Measurements from ENCODE around the gene CDH6.

CDH6 gene

DNA sequence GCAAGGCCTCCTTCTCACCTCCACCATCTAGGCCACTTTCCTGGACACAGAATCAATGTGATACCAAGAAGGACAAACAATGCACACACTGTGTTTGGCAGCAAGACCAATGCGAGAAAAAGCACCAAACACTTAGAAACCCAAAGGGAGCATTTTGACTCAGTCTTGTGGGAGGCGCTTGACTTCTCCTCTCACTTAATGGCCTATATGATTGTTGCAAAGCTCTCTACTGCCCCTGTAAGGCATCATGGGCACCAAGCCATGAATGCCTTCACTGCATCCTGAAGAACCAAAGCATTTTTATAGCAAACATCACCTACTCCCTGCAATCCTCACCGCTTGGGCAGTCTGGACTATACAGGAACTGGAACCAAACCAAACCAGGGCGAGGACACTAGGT is 57.5 kb downstream of the CDH6 start:
- H3K4me3 Mint-ChIP-seq: no peak overlapping the region
- no peaks in the 10 kb centered on the region for H3K27me3 Mint-ChIP-seq
- H3K9me3 Mint-ChIP-seq: no peaks in the 10 kb centered on the region
- no peak for DNase-seq
- no peaks in the 10 kb centered on the region for H3K4me1 Mint-ChIP-seq (ENCODE audit: low read depth)
- no peaks in the 10 kb centered on the region for H3K36me3 Mint-ChIP-seq (ENCODE audit: low read depth)
- H3K27ac Mint-ChIP-seq: no peak overlapping the region

DNA sequence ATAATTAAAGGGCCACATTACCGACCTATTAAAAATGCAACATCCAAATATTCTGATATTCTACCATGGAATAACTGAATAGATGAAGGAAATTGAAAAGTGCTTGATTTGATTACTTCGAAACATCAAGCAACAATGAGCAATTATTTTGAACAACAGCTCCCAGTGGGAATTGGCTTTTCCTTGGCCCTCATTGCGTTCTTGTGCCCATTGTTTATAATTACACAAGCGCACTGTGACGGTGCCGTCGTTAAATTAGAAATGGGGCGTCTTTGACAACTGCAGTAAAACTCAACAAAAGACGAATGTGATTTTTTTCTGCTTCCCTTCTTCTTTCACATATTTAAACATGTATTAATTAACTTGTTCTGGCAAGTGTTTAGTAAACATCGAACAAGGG is 61.6 kb downstream of the CDH6 start:
- Mint-ChIP-seq H3K9me3 (no peaks in the 10 kb centered on the region), H3K4me3 (no peak overlapping the region), H3K27ac (no peak overlapping the region), H3K36me3 (ENCODE audit: low read depth) (no peaks in the 10 kb centered on the region), H3K27me3 (no peaks in the 10 kb centered on the region), H3K4me1 (ENCODE audit: low read depth) (no peaks in the 10 kb centered on the region)
- no peak for DNase-seq

DNA sequence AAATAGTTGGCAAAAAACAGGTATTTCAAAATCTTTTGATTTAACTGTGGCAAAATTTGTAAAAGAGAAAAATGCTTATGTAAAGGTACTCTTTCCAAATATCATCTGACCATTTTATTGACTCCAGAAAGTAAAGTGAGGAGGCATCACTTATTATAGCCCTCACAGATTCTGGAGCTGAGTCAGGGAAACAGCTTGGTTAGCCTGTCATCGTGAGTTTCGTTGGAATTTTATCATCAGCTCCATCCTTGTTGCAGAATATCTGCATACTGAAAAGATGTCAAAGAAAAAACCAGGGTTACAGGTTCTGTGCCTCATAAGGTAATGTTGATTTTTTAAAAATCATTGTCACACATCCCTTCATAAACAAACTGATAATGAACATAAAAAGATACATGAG is 74.8 kb downstream of the CDH6 start:
- Mint-ChIP-seq H3K27ac (no peak overlapping the region), H3K4me1 (ENCODE audit: low read depth) (no peaks in the 10 kb centered on the region), H3K4me3 (no peak overlapping the region), H3K36me3 (ENCODE audit: low read depth) (no peaks in the 10 kb centered on the region), H3K27me3 (no peaks in the 10 kb centered on the region), H3K9me3 (no peaks in the 10 kb centered on the region)
- no peak for DNase-seq

DNA sequence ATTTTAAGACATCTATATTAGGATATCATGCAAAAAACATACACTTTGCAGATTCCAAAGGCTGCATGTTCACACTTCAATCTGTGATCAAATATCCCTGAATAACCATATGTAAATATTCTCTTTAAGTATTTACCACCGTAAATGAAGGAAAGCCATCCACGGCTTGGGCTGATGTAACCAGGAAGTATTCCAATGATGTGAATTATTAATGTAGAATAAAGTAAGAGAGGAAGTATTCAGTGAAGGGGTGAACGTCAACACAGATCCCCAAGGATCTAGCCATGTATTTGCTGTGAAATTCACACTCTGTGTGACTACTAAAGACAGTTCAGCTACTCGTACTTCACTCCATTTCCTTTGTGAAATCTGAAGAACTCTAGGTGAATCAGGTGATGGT is 75.2 kb downstream of the CDH6 start:
- DNase-seq: no peak
- Mint-ChIP-seq H3K9me3 (no peaks in the 10 kb centered on the region), H3K27me3 (no peaks in the 10 kb centered on the region), H3K4me3 (no peak overlapping the region), H3K4me1 (ENCODE audit: low read depth) (no peaks in the 10 kb centered on the region), H3K27ac (no peak overlapping the region), H3K36me3 (ENCODE audit: low read depth) (no peaks in the 10 kb centered on the region)

DNA sequence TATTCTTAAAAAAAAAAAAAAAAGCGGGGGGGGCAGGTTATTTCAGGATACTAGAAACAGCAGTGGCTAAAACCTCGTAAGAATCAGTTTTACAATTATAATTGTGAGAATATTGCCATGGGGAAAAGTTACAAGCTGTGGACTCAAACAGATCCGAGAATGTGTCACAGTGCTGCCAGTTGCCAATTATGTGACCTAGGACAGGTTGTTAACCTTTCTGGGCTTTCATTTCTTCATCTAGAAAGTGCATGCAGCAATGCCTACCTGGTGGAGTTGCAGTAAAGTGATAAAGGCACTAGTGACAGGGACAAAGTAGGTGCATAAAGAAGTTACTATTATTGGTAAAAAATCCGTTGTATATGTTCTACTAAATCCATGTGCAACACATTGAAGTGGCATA is 75.8 kb downstream of the CDH6 start:
- H3K36me3 Mint-ChIP-seq (ENCODE audit: low read depth): no peaks in the 10 kb centered on the region
- no peak for DNase-seq
- H3K27me3 Mint-ChIP-seq: no peaks in the 10 kb centered on the region
- no peak overlapping the region for H3K27ac Mint-ChIP-seq
- H3K4me1 Mint-ChIP-seq (ENCODE audit: low read depth): no peaks in the 10 kb centered on the region
- H3K4me3 Mint-ChIP-seq: no peak overlapping the region
- no peaks in the 10 kb centered on the region for H3K9me3 Mint-ChIP-seq

DNA sequence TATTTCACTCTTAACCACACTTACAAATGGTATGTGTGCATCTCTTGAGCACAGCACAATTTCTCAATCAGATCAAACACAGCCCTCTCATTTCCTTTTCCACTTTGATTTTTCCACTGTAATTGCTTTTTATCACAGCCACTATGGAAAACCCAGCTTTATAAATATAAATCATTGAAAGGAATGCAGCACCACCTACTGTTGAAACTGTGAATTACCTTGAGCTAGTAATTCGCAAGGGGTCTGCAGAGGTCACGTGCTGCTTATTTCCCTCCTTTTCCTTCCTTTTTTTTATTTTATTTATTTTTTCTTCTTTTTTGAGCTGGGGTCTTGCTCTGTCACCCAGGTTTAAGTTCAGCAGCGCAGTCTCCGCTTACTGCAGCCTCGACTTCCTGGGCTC is 76.9 kb downstream of the CDH6 start:
- H3K27ac Mint-ChIP-seq: no peak overlapping the region
- no peak overlapping the region for H3K4me3 Mint-ChIP-seq
- H3K36me3 Mint-ChIP-seq (ENCODE audit: low read depth): no peaks in the 10 kb centered on the region
- H3K27me3 Mint-ChIP-seq: no peaks in the 10 kb centered on the region
- no peaks in the 10 kb centered on the region for H3K9me3 Mint-ChIP-seq
- H3K4me1 Mint-ChIP-seq (ENCODE audit: low read depth): no peaks in the 10 kb centered on the region
- DNase-seq: no peak

DNA sequence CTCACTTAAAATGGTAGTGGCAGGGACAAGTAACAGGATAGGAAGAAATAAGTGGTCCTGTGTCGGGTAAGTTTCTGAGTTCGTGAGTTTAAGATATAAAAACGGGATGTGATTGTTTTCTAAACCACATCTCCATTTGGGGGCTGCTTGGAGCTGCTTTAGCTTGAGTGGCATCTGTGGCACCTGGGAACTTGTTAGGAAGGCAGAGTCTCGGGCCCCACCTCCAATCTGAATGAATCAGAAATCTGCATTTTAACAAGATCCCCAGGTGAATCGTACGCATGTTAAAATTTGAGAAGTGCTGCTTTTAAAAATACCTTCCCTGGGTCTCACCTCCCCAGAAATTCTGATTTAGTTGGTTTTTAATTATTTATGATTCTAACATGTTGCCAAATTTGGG is 78.1 kb downstream of the CDH6 start:
- Mint-ChIP-seq H3K36me3 (ENCODE audit: low read depth) (no peaks in the 10 kb centered on the region), H3K4me3 (no peak overlapping the region), H3K9me3 (no peaks in the 10 kb centered on the region), H3K27me3 (no peaks in the 10 kb centered on the region), H3K4me1 (ENCODE audit: low read depth) (no peaks in the 10 kb centered on the region), H3K27ac (no peak overlapping the region)
- DNase-seq: no peak

DNA sequence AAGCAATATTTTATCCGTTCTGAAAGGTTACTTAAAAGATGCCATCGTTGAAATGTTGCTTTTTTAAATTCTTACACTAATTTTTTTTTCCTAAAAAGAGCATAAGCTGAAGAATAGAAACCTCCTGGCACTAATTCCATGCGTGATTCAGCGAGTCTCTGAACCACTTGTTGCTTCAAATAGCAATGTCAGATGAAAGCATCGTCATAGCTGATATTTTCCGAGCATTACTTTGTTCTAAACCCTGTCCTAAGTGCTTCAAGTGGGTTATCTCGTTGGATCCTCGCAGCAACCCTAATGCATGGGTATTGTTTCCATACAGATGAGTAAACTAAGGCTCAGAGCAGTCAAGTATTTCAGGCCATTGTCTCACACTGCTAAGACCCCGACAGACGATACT is 79.7 kb downstream of the CDH6 start:
- no peak overlapping the region for H3K4me3 Mint-ChIP-seq
- H3K36me3 Mint-ChIP-seq (ENCODE audit: low read depth): no peaks in the 10 kb centered on the region
- H3K9me3 Mint-ChIP-seq: no peaks in the 10 kb centered on the region
- H3K27me3 Mint-ChIP-seq: no peaks in the 10 kb centered on the region
- H3K27ac Mint-ChIP-seq: no peak overlapping the region
- H3K4me1 Mint-ChIP-seq (ENCODE audit: low read depth): no peaks in the 10 kb centered on the region
- DNase-seq: no peak

DNA sequence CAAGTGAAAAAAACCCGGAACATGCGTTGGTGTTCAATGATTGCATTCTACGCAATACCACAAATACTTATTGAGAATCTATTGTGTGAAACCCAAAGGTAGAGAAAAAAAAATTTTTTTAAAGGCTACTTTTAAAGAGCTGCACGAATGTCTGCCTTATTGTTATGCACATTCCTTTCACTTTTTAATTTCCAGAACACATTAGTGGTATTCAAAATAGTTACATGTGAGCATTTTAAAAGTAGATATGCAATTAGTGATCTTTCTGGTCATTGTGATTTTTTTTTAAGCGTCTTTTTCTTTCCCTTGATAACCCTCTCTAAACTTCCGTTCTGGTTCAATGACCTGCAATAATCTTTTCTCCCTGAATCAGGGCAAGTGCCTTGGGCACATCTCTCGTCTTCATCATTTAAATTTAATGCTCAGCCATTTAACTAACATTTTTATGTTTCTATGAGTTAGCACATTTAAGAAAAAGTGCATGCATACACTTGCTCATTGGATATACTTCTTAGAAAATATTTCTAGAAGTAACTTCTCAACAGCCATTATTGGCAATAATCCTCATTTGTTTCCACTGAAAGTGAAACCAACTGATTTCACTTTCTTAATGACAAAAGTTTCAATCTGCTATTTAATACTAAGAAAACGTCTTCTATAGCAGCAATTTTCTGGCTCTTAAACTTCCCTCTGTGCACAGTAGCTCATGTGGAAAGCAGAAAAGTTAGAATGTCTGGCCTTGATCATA is 80.3 kb downstream of the CDH6 start:
- Mint-ChIP-seq H3K36me3 (ENCODE audit: low read depth) (no peaks in the 10 kb centered on the region), H3K4me1 (ENCODE audit: low read depth) (no peaks in the 10 kb centered on the region), H3K9me3 (no peaks in the 10 kb centered on the region), H3K27ac (no peak overlapping the region), H3K27me3 (no peaks in the 10 kb centered on the region), H3K4me3 (no peak overlapping the region)
- no peak for DNase-seq

DNA sequence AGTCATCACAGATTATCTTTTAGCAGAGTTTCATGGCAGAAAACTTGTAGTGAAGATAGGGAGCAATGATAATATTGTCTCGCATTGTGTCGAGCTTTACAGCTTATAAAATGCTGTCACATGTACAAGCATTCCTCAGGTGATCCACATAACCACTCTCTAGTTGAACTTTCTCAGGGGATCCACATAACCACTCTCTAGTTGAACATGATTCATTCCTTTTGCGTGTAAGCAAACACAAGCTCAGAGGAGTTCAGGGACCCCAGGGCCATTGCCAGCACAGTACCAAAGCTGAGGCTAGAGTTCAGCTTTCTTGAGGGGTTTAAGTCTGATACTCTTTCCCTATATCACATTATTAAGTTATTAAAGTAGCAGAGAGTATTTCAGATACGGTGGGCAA is 86.7 kb downstream of the CDH6 start:
- DNase-seq: no peak
- H3K27me3 Mint-ChIP-seq: no peaks in the 10 kb centered on the region
- no peaks in the 10 kb centered on the region for H3K9me3 Mint-ChIP-seq
- no peaks in the 10 kb centered on the region for H3K4me1 Mint-ChIP-seq (ENCODE audit: low read depth)
- no peak overlapping the region for H3K4me3 Mint-ChIP-seq
- H3K27ac Mint-ChIP-seq: no peak overlapping the region
- no peaks in the 10 kb centered on the region for H3K36me3 Mint-ChIP-seq (ENCODE audit: low read depth)

DNA sequence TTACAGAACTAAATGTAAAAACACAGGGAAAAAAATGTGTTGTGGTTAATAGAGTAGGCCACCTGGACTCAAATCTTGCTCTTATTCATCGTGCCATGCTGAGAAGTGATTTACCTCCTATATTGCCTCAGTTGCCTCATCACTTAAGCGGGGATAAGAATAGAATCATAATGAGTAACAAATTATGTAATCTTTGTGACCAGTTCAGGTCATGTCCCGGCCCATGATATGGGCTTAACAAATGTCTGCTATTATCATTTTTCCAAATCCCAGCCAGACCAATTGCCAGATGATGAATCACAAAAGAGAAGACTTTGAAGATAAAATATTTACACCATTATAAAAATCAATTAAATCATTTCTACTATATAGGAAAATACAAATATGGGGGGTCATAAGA is 89.8 kb downstream of the CDH6 start:
- Mint-ChIP-seq H3K9me3 (no peaks in the 10 kb centered on the region), H3K36me3 (ENCODE audit: low read depth) (no peaks in the 10 kb centered on the region), H3K4me3 (no peak overlapping the region), H3K27me3 (no peaks in the 10 kb centered on the region), H3K4me1 (ENCODE audit: low read depth) (no peaks in the 10 kb centered on the region), H3K27ac (no peak overlapping the region)
- no peak for DNase-seq

DNA sequence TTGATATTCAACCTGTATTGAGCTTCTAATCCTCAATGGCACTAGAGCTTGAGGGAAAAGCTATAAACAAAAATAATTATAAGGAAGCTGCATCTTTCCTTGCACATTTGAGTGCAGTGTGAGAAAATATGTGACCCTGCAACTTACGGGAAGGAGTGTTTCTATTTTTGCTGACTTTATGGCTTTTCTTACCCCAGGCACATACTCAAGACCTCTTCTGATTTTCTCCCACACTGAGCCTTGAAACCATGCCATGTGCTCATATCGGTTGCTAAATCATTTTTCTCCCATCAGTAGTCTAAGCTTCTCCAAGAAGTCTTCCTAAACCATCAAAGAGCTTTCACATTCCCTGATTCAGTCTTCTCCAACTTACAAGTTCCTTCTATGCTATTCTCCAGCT is 91.5 kb downstream of the CDH6 start:
- Mint-ChIP-seq H3K4me1 (ENCODE audit: low read depth) (no peaks in the 10 kb centered on the region), H3K9me3 (no peaks in the 10 kb centered on the region), H3K4me3 (no peak overlapping the region), H3K27ac (no peak overlapping the region), H3K36me3 (ENCODE audit: low read depth) (no peaks in the 10 kb centered on the region), H3K27me3 (peaks cover 3% of the 10 kb centered on the region)
- DNase-seq: no peak

DNA sequence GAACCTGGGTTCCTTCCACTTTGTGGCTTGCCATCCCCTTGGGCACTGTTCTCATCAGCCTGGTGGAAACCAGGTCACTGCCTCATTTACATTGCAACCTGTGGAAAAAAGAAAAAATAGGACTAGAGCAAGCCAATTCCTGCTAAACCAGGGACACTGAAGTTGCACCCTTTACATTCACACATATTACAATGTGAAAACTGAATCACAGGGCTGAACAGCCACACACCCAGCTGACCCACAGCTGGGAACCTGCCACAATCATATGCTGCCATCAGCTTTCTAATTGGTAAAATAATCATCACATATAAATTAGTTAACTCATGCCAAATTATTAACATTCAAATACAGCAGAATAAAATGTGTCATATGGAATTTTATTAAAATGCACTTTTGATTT is 94.5 kb downstream of the CDH6 start:
- Mint-ChIP-seq H3K9me3 (no peaks in the 10 kb centered on the region), H3K4me3 (no peak overlapping the region), H3K4me1 (ENCODE audit: low read depth) (no peaks in the 10 kb centered on the region), H3K27me3 (peaks cover 3% of the 10 kb centered on the region), H3K27ac (no peak overlapping the region), H3K36me3 (ENCODE audit: low read depth) (no peaks in the 10 kb centered on the region)
- no peak for DNase-seq

DNA sequence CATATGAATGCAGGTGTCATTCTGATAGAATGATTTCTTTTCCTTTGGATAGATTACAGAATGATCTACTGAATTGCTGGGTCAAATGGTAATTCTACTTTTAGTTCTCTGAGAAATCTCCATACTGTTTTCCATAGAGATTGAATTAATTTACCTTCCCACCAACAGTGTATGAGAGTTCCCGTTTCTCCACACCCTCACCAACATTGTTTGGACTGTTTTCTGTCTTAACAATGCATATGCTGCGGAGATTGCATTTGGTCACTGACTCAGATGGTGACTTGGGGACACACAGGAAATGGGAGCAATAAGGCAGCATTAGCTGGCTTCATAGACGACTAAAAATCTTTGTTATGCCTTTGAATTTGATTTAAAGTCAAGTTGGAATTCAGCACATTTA is 95.9 kb downstream of the CDH6 start:
- H3K36me3 Mint-ChIP-seq (ENCODE audit: low read depth): no peaks in the 10 kb centered on the region
- peaks cover 3% of the 10 kb centered on the region for H3K27me3 Mint-ChIP-seq
- H3K9me3 Mint-ChIP-seq: no peaks in the 10 kb centered on the region
- no peaks in the 10 kb centered on the region for H3K4me1 Mint-ChIP-seq (ENCODE audit: low read depth)
- DNase-seq: no peak
- H3K27ac Mint-ChIP-seq: no peak overlapping the region
- H3K4me3 Mint-ChIP-seq: no peak overlapping the region

DNA sequence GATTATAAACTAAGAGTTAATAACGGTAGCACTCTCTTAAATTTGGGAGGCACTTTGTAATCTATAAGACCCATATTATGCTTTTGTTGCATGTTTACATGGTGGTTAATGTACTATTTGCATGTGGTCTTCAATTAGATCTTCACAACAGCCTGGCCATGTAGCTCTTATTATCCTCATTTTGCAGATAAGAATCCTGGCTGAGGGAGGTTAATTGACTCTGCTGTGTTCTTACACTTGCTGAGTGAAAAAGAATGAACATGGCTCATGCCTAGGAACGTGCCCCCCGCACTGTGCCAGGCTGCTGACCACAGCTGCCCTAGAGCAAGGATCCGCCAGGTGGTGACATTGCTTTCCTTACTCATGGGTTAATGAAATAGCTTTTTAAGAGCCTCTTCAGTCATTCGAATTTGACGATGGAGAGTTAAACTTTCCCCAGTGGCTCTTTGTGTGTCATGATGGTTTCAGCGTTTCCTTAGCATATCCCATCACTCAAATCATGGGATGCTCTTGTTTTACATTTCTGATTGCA is 97.9 kb downstream of the CDH6 start:
- Mint-ChIP-seq H3K4me1 (ENCODE audit: low read depth) (no peaks in the 10 kb centered on the region), H3K9me3 (no peaks in the 10 kb centered on the region)

DNA sequence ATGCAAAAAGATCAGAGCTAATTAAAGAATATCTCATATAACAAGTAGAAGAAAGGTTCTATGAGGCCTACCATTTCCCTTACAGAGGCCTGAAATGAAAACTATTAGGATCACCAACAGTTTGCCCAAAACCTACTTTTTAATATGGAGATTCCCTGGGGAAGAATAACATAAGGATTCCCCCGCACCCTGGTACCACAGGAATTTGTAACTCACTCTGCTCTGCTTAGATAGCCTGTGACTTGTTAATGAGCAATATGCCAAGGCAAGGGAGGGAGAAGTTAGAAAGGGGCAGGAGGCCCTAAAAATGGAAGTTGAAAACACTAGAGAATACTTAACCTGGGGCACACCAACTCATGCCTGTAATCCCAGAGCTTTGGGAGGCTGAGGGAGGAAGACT is 107.0 kb downstream of the CDH6 start:
- no peaks in the 10 kb centered on the region for H3K36me3 Mint-ChIP-seq (ENCODE audit: low read depth)
- peaks cover 3% of the 10 kb centered on the region for H3K9me3 Mint-ChIP-seq
- DNase-seq: no peak
- no peak overlapping the region for H3K27ac Mint-ChIP-seq
- H3K27me3 Mint-ChIP-seq: peaks cover 6% of the 10 kb centered on the region
- H3K4me3 Mint-ChIP-seq: no peak overlapping the region
- no peaks in the 10 kb centered on the region for H3K4me1 Mint-ChIP-seq (ENCODE audit: low read depth)

More for the DNA sequence above, 97.9 kb downstream of the CDH6 start:
- Mint-ChIP-seq H3K4me3 (no peak overlapping the region), H3K36me3 (ENCODE audit: low read depth) (no peaks in the 10 kb centered on the region), H3K27me3 (peaks cover 3% of the 10 kb centered on the region), H3K27ac (no peak overlapping the region)
- DNase-seq: no peak
